Renal cortex interstitium (tissue), 11 donors: ENCODE results near the gene DUOX1. TPM values are rescaled to one million over a fixed set of nuclear protein-coding genes. Genes with fewer than 3 reads are reported as not detected.

Experiments
- DNase-seq, 11 donors: peaks; one replicate each; pipeline ENCODE4 v3.0.0-alpha.2; 2013; ENCODE audit warnings: low read depth in 9 of 11, low spot score in 4 of 11; ENCODE audit errors: extremely low read depth in 1 of 11
- polyA plus RNA-seq, 3 donors: library from polyadenylated mRNA; unstranded; fragments of 120-200 nt; gene quantifications; one replicate each; pipeline ENCODE4 v1.2.1, GENCODE V29; 2013; ENCODE audit not compliant: insufficient read length in 3 of 3

DUOX1 gene
- polyA plus RNA-seq, 3 donors = 3.2 to 5.1 (median 3.8) TPM

DNA sequence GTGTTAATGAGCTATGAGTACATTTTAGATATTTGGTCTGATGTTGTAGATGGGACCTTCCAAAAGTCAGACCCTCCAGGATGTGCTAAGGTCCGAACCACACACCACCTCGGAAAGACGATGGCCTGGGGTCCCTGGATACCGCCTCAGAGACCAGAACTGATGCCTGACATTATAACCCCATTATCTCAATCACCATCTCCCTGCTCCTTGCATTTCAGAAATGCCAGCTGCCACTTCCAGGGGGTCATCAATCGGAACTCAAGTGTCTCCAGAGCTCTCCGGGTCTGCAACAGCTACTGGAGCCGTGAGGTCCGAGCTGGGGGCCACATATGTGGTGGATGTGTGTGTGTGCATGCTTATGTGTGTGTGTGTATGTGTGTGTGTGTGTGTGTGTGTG, 7.9 kb downstream of the DUOX1 start:
- DNase-seq = no peak

DNA sequence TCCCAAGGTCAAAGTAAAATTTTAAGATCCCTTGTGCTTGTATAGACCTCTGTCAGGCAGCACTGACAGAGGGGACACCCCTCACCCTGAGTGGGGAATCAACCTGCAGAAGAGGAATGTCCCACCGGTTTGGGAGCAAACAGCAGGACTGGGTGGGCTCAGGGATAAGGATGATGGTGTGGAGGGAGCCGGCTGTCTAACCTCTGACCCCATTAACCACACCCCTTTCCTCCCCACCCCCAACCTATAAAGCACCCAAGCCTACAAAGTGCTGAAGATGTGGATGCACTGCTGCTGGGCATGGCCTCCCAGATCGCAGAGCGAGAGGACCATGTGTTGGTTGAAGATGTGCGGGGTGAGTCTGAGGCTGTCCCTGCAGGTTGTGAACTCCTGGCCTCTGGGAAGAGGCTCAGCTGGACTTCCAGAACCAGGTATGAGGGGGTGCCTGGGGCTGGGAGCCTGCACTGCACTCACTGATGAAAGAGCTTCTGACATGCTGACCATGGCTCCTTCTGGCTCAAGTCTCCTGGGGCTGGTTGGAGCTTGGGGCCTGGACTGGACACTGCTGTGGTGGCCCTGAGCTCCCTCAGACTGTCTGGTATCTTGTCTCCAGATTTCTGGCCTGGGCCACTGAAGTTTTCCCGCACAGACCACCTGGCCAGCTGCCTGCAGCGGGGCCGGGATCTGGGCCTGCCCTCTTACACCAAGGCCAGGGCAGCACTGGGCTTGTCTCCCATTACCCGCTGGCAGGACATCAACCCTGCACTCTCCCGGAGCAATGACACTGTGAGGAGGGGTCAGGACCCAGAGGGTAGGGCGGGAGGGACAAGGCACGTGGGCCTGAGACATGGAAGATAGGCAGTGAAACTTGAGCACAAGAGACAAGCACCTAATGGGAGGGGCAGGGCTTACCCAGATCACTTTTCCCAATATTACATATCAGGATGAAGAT, 9.3 kb downstream of the DUOX1 start:
- no peak for DNase-seq

GRCh38 chr15:45139770-45140169, 10.0 kb downstream of the DUOX1 start:
- DNase-seq = no peak

DNA sequence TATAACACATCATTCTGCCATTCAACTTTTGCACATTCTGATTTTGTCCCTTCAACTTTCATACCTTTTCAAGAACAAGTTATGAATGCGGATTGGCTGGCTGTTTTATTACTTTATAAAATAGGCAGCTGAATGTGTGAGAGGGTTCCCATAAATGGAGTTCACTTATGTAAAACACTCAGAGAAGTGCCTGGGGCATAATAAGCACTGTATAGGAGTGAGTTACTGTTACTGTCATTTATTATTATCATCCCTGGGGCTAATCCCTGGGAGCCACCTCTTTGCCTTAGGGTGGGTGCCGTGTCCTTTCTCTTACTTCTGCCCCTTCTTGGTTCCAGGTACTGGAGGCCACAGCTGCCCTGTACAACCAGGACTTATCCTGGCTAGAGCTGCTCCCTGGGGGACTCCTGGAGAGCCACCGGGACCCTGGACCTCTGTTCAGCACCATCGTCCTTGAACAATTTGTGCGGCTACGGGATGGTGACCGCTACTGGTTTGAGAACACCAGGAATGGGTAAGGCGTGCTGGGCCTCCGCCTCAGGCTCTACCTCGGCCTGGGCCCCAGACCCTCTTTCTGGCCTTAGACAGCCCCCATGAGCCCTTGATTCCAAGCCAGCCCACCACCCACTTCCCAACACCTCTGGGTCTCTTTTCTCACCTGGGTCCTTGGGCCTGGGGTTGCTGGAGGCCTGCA, 10.9 kb downstream of the DUOX1 start:
- no peak for DNase-seq

DNA sequence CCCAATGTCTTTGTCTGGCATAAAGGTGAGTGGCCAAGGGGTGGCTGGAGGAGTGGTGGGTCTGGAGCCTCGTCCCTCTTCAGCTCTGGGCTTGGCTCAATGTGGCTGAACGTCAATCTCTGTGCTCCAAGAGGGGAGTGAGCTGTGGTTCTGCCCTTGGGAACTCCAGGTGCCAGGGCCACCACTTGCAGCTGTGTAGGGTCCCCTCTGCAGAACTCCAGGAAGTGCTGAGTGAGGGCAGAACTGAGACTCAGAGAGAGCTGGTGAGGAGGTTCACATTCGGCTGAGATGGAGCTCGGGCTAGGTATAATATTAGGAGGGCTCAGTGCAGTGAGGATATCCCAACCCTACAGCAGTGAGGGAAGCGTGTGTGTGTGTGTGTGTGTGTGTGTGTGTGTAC, 11.6 kb downstream of the DUOX1 start:
- no peak for DNase-seq

DNA sequence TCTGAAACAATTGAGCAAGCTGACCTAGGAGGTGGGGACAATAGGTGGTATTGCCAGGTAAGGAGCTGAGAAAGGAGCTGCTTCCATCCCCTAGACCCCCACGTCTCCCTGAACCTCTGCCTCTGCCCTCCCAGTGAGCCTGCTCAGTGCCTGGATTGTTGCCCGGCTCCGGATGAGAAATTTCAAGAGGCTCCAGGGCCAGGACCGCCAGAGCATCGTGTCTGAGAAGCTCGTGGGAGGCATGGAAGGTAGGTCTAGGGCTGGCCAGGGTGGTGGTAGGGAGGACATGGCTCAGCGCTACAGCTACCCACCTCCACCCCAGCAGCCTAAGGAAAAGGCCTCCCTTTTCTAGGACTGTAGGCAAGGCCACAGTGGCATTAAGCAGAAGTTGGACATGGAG, 13.3 kb downstream of the DUOX1 start:
- DNase-seq = no peak

- no peak for DNase-seq
Measured at GRCh38 chr15:45143946-45144345, 14.2 kb downstream of the DUOX1 start.

DNA sequence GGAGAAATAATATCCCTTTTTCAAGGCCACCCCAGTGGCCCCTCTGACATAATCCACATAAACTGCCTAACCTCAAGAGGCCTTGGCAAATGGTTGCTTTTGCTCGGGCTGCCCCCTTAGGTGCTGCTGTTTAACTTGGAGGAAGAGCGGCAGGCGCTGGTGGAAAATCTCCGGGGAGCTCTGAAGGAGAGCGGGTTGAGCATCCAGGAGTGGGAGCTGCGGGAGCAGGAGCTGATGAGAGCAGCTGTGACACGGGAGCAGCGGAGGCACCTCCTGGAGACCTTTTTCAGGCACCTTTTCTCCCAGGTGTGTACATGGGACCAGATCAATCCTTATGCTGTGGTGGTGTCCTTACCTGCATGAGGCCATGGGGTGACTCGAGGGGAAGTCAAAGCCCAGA, 15.0 kb downstream of the DUOX1 start:
- no peak for DNase-seq

- DNase-seq = no peak
Measured at GRCh38 chr15:45146405-45146804, 16.6 kb downstream of the DUOX1 start.

GRCh38 chr15:45147606-45148005, 17.8 kb downstream of the DUOX1 start:
- no peak for DNase-seq

DNA sequence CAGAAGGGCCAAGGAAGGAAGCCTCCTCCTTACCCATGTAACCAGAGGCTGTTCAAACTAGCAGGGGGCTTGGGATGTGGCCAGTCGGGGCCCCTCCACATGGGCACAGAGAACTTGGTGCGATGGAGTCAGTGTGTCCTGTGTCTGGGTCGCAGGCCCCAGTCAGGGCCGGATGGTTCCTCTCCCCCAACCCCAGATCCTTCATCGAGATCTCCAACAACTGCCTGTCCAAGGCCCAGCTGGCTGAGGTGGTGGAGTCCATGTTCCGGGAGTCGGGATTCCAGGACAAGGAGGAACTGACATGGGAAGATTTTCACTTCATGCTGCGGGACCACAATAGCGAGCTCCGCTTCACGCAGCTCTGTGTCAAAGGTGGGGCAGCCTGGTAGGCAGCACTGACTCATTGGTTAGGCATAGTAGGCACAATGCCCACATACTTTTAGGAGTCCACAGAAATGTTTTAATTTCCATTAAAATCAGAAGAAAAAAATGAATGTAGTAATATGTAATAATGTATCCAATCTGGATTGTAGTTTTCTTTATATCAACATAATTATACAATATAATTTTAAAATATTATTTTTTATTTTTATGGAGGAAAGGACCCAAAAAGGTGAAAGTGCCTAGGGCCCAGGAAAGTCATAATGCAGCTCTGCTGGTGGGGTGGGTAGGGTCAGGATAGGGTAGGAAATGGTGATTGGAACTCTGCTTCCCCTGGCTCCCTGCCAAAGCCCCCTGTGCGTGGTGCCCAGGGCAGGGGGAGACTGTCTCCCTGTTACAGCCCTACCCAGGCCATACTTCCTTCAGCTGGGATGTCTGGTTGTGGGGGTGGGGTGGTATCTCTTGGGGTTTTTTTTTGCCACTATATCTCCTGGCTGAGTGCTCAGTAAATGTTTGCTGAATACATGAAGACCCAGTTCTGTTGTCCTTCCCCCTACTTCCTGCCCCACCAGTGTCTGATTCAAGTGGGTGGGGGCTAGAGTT, 18.6 kb downstream of the DUOX1 start:
- no peak for DNase-seq

DNA sequence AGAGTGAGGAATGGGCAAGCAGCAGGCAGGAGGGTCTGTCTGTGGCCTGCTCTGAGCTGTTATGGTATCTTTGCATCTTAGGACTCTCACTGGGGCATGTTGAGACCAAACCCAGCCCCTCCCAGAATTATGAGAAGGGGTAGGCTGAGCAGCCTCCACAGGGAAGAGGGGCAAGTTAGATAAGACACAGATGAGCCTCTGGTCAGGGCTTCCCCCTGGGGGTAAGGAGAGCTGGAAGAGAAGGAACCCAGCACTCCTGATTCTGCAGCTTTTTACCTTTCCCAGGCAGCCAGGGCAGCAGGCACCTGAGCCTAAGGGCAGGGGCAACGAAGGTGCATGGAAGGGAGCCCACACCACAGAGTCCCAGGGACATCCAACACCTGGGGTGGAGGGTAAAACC, 19.3 kb downstream of the DUOX1 start:
- DNase-seq = no peak

DNA sequence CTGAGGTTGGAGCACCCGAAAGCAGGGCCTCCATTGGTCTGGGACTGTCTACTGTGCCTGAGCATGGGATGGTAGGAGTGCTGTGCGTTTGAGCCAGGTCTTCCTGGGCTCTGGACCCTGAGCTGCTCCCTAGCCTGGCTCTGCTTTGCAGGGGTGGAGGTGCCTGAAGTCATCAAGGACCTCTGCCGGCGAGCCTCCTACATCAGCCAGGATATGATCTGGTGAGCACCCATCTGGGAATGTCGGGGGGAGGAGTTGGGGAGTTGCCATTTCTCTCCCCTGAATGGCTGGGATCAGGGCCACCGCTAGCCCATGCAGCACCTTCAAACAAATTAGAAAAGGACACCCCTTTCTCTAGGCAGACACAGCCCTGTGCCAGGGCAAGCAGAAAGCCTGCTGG, 20.7 kb downstream of the DUOX1 start:
- no peak for DNase-seq

GRCh38 chr15:45150997-45151396, 21.2 kb downstream of the DUOX1 start:
- no peak for DNase-seq

DNA sequence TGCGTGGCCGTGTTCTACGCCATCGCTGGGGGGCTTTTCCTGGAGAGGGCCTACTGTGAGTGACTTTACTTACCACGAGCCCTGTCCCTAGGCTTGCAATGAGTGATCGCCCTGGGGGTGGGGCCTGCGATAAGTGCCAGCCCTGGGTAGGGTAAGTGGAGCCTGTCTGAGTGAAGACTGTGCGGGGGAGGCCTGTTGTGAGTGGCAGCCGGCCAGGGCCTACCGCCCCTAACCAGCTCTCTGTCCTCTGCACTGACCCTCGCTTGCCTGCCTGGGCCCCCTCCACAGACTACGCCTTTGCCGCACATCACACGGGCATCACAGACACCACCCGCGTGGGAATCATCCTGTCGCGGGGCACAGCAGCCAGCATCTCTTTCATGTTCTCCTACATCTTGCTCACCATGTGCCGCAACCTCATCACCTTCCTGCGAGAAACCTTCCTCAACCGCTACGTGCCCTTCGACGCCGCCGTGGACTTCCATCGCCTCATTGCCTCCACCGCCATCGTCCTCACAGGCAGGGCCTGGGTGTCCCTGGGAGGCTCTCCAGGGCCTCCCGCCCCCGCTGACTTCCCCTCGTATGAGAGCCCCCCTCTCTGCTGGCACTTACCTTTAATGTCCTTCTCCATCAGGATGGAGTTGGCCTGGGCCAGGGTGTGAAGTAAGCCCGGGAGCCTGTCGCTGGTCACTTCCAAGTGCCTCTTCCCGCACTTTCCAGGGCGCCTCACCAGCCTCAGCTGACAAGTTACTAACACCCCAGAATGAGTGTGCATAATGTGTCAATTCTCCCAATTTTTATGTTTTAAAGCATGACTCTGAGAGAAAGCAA, 22.4 kb downstream of the DUOX1 start:
- no peak for DNase-seq

DNA sequence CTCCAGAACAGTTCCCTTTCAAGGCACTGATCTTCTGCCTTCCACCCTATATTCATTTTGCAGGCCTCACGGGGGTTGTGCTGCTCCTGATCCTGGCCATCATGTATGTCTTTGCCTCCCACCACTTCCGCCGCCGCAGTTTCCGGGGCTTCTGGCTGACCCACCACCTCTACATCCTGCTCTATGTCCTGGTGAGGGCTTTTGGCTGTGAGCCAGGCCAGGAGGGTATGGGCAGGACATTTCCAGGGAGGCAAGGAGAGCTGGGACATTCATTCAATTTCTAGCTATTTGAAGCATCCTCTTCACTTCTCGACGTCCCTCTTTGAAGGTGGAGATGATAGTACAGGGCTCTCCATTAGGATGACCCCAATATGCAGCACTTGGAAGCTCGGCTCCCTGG, 25.9 kb downstream of the DUOX1 start:
- no peak for DNase-seq

DNA sequence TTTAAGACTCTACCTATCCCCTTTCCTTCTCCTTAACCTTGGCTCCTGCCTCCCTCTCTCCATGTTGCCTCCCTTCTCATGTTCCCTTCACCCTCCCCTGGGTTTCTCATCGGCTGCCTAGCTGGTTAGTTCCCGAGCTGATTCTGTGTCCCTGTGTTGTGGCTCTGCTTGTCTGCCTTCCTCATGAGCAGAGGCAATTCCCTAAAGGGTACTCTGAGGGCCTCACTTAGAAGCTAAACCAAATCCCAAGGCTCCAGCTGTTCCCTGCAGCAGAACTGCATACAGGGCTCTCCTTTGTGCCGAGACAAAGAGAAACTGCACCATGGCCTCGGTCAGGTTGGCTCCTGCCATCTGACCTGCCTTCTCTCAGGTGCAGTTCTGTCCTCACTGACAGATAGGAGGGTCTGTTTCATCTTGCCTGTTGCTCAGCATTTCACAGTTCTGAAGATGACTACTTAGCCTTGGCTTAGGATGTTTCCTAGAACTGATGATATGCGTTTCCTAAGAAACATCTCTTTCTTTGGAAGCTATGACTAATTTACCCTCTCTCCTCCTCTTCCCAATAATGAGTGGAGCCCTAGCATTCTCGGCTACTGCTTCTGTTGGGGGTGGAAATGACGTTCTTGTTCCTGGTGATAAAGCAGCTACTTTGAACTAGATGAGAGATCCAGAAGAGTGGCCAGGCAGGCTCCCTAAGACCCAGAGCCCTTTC, 27.1 kb downstream of the DUOX1 start:
- DNase-seq = no peak

GRCh38 chr15:45157974-45158373, 28.2 kb downstream of the DUOX1 start:
- no peak for DNase-seq
